ENCODE data around the gene NUFIP2.

GRCh38 chr17:29341726-29342125 is 47.8 kb upstream of the NUFIP2 start:
- TF ChIP-seq, protein P1, sequence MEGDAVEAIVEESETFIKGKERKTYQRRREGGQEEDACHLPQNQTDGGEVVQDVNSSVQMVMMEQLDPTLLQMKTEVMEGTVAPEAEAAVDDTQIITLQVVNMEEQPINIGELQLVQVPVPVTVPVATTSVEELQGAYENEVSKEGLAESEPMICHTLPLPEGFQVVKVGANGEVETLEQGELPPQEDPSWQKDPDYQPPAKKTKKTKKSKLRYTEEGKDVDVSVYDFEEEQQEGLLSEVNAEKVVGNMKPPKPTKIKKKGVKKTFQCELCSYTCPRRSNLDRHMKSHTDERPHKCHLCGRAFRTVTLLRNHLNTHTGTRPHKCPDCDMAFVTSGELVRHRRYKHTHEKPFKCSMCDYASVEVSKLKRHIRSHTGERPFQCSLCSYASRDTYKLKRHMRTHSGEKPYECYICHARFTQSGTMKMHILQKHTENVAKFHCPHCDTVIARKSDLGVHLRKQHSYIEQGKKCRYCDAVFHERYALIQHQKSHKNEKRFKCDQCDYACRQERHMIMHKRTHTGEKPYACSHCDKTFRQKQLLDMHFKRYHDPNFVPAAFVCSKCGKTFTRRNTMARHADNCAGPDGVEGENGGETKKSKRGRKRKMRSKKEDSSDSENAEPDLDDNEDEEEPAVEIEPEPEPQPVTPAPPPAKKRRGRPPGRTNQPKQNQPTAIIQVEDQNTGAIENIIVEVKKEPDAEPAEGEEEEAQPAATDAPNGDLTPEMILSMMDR (conservative IDR thresholded peaks at IDR 0.05) = no peak
- no peak for TF ChIP-seq ZFX (IDR thresholded peaks at IDR 0.05)
